Measurements from ENCODE around the gene INTS7.

INTS7 gene

GRCh38 chr1:212035123-212035834 lies at the start of gene INTS7, which contains the start of gene DTL:
Gene INTS7, minus strand, starts transcription at chr1:212035557. Its CDS starts 120 bp downstream, at chr1:212035437.
Gene DTL, plus strand, starts transcription at chr1:212035748. Its CDS starts 143 bp downstream, at chr1:212035891.
- DNase-seq = peak; percentile 96

- DNase-seq = no peak
Measured at GRCh38 chr1:212082765-212083406, 47.5 kb upstream of the INTS7 start.

DNA sequence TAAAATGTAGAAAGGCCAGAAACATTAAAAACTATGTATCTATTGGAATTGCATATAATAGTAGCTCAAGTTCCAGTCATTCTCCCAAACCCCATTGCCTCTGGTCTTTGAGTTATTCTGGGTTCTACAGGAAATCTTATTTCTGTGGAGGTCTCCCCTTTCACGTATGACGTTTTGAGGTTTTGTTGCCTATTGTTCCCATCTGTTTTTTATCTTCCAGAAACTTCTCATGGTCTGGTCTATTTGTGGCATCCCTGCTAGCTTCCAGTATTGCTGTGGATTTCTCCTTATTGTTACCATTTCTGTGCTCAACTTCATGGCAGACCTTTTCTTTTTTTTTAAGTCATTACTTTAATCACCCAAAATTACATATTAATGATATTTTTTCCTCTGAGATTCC lies 43.5 kb upstream of the INTS7 start:
- DNase-seq = no peak

- no peak for DNase-seq
Measured at GRCh38 chr1:212077028-212077427, 41.7 kb upstream of the INTS7 start.

GRCh38 chr1:212074856-212075255 lies 39.5 kb upstream of the INTS7 start:
- DNase-seq = no peak

GRCh38 chr1:212074313-212074712 lies 39.0 kb upstream of the INTS7 start:
- no peak for DNase-seq

GRCh38 chr1:212073490-212073889 lies 38.1 kb upstream of the INTS7 start:
- no peak for DNase-seq

- DNase-seq = no peak
Measured at GRCh38 chr1:212072047-212072446, 36.7 kb upstream of the INTS7 start.

- no peak for DNase-seq
Measured at GRCh38 chr1:212070720-212071302, 35.5 kb upstream of the INTS7 start.

GRCh38 chr1:212067787-212068186 lies 32.4 kb upstream of the INTS7 start:
- DNase-seq = no peak

- DNase-seq = no peak
Measured at GRCh38 chr1:212062832-212063438, 27.6 kb upstream of the INTS7 start.

DNA sequence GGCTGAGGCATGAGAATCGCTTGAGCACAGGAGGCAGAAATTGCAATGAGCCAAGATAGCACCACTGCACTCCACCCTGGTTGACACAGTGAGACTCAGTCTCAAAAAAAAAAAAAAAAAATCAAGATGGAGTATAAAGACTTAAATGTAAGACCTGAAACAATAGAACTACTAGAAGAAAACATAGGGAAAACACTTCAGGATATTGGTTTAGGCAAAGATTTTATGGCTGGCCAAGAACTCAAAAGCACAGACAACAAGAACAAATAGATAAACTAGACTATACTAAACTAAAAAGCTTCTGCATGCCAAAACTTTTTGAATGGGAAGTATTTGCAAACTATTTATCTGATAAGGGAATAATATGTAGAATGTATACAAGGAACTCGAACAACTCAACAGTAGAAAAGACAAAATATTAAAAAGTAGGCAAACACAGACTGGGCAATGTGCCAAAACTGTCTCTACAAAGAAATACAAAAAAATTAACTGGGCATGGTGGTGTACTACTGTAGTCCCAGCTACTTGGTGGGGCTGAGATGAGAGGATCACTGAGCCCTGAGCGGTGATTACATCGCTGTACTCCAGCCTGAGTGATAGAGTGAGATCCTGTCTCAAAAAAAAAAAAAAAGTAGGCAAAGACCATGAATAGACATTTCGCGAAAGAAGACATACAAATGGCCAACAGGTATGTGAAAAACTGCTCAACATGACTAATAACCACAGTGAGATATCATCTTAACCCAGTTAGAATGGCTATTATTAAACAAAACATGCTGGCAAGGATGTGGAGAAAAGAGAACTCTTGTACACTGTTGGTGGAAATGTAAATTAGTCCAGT lies 25.5 kb upstream of the INTS7 start:
- no peak for DNase-seq

- DNase-seq = no peak
Measured at GRCh38 chr1:212055333-212055732, 20.0 kb upstream of the INTS7 start.

GRCh38 chr1:212053993-212054392 lies 18.6 kb upstream of the INTS7 start:
- no peak for DNase-seq

GRCh38 chr1:212045981-212046380 lies 10.6 kb upstream of the INTS7 start:
- no peak for DNase-seq

DNA sequence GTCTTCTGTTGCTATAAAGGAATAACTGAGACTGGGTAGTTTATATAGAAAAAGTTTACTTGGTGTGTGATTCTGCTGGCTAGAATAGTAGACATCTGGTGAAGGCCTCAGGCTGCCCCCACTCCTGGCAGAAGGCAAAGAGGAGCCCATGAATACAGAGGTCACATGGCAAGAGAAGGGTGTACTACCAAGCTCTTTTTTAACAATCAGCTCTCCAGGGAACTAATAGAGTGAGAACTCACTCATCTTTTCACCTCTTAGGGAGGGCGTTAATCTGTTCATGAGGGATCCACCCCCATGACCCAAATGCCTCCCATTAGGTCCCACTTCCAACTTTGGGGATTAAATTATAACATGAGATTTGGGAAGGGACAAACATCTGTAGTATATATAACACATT lies 9.5 kb upstream of the INTS7 start:
- DNase-seq = no peak

DNA sequence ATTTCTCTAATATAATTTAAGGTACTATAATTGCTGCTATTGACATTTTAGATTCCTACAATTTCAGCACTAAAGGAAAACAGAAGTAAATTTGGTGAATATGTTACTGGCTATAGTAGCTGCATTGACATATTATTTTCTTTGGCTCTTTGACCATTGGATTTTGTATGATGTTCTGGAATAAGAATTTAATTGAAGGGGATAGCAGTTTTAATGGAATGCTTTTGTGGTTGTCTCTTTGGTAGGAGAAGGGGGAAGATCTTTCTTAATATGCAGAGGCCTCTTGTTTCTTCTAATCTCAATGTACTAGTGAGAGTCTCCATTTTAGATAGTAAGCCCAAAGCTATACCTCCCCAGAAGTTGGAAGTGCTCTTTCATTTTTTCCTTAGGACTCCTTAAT lies 7.1 kb upstream of the INTS7 start:
- no peak for DNase-seq

GRCh38 chr1:212040629-212041412 lies 5.5 kb upstream of the INTS7 start:
- no peak for DNase-seq

DNA sequence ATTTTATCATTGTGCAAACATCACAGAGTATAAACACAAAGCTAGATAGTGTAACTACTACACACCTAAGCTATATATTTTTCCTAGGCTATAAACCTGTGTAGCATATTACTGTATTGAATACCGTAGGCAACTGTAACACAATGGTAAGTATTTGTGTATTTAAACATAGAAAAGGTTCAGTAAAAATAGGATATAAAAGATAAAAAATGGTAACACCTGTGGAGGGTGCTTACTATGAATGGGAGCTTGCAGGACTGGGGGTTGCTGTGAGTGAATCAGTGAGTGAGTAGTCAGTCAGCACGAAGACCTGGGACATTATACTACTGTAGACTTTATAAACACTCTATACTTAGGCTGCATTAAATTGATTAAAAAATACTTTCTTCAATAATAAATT lies 4.3 kb upstream of the INTS7 start:
- no peak for DNase-seq

- DNase-seq = no peak
Measured at GRCh38 chr1:212037900-212038299, 2.5 kb upstream of the INTS7 start.

DNA sequence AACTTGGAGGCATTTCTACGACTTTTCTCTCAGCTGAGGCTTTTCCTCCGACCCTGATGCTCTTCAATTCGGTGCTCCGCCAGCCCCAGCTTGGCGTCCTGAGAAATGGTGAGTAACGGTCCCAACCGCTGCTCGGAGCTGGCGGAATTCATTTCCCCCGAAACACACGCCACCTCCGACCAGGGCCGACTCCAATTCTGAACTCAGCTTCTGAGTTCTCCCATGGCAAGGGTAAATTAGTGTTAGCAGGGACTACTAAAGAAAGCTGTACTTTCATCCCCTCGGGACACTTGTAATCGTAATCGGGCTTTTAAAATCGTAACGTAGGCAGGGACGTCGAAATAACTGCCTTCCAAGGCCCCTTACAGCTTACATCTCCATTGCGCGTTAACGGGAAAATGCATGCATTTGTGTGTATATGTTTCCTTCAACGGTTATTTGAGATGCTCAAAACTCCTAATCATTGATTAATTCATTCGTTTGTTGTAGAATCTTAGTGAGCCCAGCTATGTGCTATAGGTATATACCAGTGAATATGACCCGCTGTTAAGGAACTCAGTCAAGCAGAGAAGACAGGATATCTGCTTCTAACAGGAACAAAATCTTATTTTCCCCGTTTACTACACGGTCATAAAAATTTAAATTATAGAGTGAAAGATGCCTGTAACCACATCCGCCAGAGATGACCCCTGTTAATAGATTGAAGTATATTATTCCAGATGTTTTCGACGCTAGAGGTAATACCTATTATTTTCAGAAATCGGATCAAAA lies 663 bp upstream of the INTS7 start:
- DNase-seq = no peak

All from activated CD8-positive, alpha-beta memory T cell treated with anti-CD3 and anti-CD28 coated beads, Interleukin-2, amount 50 U/mL, for 4 hours (primary cell).